GM18502 (cell line): ENCODE measurements around the gene MMP7.

Experiments
- ATAC-seq: cut with Tn5 transposase; IDR thresholded peaks from one replicate; pipeline ENCODE4 v1.9.1; 2021; ENCODE audit warnings: mild to moderate bottlenecking; ENCODE audit not compliant: unreplicated experiment, poor library complexity

Gene MMP7

GRCh38 chr11:102530558-102530957, at the start of gene MMP7:
Gene MMP7 (minus strand): TSS chr11:102530747. CDS start chr11:102530700, 47 bp downstream.
- ATAC-seq = no peak

GRCh38 chr11:102577723-102578122, 47.2 kb upstream of the MMP7 start:
- ATAC-seq = peak; percentile 27

- peak; percentile 70 for ATAC-seq
Observed at GRCh38 chr11:102577182-102577581, 46.6 kb upstream of the MMP7 start.

GRCh38 chr11:102576350-102576749, 45.8 kb upstream of the MMP7 start:
- ATAC-seq = no peak

GRCh38 chr11:102575012-102575411, 44.5 kb upstream of the MMP7 start:
- ATAC-seq = no peak

GRCh38 chr11:102573851-102574250, 43.3 kb upstream of the MMP7 start:
- ATAC-seq = no peak

GRCh38 chr11:102572554-102573220, 42.1 kb upstream of the MMP7 start:
- no peak for ATAC-seq

- ATAC-seq = no peak
Observed at GRCh38 chr11:102568851-102569250, 38.3 kb upstream of the MMP7 start.

GRCh38 chr11:102566112-102566511, 35.6 kb upstream of the MMP7 start:
- ATAC-seq = no peak

GRCh38 chr11:102564110-102564509, 33.6 kb upstream of the MMP7 start:
- peak; percentile 68 for ATAC-seq

GRCh38 chr11:102561636-102562035, 31.1 kb upstream of the MMP7 start:
- ATAC-seq = no peak

- peak; percentile 84 for ATAC-seq
Observed at GRCh38 chr11:102560555-102561011, 30.0 kb upstream of the MMP7 start.

- peak; percentile 50 for ATAC-seq
Observed at GRCh38 chr11:102559839-102560238, 29.3 kb upstream of the MMP7 start.

- ATAC-seq = no peak
Observed at GRCh38 chr11:102555091-102555490, 24.5 kb upstream of the MMP7 start.

GRCh38 chr11:102553835-102554282, 23.3 kb upstream of the MMP7 start:
- peak; percentile 87 for ATAC-seq

GRCh38 chr11:102552447-102553194, 22.1 kb upstream of the MMP7 start:
- ATAC-seq = no peak

- ATAC-seq = no peak
Observed at GRCh38 chr11:102552020-102552419, 21.5 kb upstream of the MMP7 start.

- ATAC-seq = no peak
Observed at GRCh38 chr11:102551169-102551781, 20.7 kb upstream of the MMP7 start.

GRCh38 chr11:102546923-102547471, 16.4 kb upstream of the MMP7 start:
- peak; percentile 77 for ATAC-seq

GRCh38 chr11:102546427-102546826, 15.9 kb upstream of the MMP7 start:
- peak; percentile 62 for ATAC-seq

GRCh38 chr11:102545701-102546100, 15.2 kb upstream of the MMP7 start:
- no peak for ATAC-seq
